DMS79 (cell line): ENCODE data around the gene SPON2.
A peak's percentile ranks its signal among the peaks of the same experiment; 100 is the strongest.

ENCODE experiments used
- DNase-seq: peaks from one replicate; lab custom pipeline; 2025; lab: John Stamatoyannopoulos, UW

Gene SPON2

GRCh38 chr4:1172228-1172851, at the start of gene SPON2:
SPON2 (minus strand) TSS chr4:1172583.
- no peak for DNase-seq

DNA sequence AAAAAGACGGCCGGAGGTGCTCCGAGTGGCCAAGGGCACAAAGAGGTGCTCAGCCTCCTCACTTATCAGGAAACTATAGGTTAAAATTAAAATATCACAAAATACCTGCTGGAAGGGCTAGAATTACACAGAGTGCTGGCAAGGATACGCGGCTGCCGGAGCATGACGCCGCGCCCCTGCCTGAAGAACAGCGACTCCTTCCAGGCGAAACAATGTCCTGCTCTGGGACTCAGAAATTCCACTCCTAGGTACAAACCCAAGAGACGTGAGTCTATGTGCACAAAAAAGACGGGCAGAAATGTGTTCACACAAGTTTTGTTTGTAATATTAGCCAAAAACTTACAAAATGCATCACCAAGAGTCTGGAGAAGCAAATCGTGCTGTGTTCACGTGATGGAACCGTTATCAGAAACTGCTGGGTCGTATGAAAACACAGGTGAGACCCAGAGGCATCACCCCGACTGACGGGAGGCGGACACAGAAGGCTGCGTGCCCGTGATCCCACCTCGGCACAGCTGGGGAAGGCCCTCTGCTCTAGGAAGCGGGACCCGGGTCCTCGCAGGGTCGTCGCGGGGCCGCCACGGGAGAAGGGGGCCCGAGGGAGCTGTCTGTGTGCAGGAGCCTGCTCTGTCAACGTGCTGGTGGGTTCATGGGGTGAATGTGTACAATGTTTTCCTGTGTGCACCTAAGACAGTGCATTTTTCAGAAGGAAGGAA, 48.9 kb upstream of the SPON2 start:
- DNase-seq = no peak

- no peak for DNase-seq
Observed at GRCh38 chr4:1220566-1220965, 48.2 kb upstream of the SPON2 start.

GRCh38 chr4:1219566-1219950, 47.2 kb upstream of the SPON2 start:
- no peak for DNase-seq

DNA sequence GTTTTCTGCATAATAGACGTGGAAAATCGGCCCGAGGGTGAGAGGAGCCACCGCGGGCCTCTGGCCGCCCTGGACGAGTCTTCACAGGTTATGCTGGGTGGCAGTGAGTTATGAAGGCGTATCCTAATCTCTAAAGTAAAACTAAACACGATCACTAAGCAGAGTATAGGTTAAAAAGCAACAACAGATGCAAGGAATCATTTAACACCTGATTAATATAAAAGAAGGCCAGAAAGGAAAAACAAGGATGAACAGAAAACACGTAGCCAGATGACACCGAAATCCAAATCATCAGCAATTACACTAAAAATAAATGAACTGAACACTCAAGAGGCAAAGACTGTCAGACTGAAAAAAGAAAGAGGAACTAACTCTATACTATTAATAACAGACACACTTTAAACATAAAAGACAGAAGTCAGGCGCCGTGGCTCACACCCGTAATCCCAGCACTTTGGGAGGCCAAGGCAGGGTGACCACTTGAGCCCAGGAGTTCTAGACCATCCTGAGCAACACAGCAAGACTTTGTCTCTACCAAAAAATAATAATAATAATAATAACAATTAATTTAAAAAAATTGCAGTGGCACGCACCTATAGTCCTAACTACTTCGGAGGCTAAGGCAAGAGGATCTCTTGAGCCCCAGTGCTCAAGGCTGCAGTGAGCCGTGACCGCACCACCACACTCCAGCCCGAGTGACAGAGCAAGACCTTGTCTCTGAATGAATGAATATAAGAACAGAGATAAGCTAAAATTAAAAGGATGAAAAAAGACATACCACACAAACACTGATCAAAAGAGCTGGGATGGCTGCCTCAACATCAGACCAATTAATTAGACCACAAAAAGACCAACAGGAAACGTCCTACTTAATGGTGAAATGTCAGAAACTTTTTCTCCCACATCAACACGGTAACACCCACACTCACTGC, 46.5 kb upstream of the SPON2 start:
- peak; percentile 0 for DNase-seq

GRCh38 chr4:1217366-1217765, 45.0 kb upstream of the SPON2 start:
- DNase-seq = no peak

DNA sequence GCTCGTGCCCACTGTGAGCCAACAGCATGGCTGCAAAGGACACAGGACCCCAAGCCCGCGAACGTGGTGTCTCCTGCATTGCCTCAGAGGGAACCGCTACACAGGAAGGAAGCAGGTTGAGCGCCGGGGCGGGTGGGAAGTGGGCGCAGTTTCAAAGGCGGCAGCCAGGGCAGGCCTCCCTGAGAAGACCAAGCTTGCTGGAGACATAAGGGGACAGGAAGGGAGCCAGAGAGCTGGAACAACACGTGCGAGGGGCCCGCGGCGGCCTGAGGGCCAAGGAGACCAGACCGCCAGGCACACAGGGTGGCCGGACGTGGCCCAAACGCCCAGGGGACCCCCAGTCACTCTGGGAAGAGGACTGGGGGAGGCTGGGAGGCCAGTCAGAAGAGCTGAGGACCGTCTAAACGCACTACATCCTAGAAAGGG, 44.5 kb upstream of the SPON2 start:
- no peak for DNase-seq

DNA sequence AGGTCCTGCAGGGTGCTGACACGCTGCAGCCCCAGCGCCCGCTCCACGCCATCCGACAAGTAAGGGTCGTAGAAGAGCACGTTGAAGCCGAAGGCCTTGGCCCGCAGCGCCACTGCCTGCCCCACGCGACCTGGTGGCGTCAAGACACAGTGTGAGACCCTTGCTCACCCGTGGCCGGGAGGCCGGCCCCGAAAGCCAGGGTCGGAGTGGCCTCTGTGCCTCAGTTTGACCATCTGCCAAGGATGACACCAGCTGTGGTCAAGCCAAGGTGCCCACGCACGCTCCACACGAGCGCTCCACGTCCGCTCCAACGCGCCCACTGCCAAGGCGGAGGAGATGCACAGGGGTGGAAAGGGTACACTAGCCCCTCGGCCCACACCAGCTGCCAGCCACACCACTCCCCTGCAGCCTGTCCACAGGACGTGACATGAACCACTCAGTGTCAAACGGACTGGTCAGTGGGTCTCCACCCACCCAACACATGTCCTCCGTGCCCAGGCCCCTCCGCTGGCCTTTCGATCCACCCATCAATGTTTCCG, 43.8 kb upstream of the SPON2 start:
- DNase-seq = no peak

GRCh38 chr4:1215141-1216075, 43.0 kb upstream of the SPON2 start:
- no peak for DNase-seq

DNA sequence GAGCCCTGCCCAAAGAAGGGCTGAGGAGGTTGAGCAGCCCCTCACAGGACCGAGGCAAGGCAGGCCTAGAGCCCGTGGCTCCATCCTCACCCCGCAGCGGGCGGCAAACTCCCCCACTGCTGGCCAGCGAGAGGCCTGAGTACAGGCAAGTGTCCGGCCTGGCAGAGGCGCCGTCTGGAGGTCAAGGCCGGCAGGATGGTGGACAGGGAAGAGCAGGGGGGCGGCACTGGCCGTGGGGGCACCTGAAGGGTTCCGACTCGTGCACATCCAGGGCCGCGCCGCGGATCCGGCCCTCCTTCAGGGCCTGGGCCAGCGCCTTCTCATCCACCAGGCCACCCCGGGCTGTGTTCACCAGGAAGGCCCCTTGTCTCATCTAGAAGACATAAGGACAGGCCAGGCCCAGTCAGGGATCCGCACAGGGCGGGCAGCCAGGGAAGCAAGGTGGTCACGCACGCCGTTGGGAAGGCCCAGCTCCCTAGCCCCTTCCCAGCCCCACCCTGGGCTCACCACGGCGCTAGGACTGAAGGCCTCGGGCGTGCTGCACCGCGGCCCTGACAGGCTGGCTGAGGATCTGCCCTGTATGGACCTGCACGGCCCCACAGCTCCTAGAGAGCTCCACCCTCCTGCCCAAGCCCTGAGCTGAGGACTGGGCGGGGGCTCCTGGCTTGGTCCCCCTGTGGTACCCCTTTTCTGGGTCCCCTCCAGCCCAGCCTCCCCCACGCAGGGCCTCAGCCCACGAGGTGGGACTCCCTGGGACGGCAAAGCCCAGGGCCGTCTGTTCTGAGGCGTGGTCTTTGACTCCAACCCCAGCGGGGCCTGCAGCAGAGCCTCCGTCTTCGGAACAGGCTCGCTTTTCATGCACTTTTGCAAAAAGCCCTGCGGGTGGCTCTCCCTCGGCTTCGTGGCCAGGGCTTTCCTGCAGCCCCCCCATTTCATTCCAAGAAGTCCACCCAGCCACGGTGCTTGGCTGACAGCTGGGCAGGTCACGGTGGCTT, 42.0 kb upstream of the SPON2 start:
- DNase-seq = no peak

GRCh38 chr4:1213336-1213995, 41.1 kb upstream of the SPON2 start:
- DNase-seq = no peak

DNA sequence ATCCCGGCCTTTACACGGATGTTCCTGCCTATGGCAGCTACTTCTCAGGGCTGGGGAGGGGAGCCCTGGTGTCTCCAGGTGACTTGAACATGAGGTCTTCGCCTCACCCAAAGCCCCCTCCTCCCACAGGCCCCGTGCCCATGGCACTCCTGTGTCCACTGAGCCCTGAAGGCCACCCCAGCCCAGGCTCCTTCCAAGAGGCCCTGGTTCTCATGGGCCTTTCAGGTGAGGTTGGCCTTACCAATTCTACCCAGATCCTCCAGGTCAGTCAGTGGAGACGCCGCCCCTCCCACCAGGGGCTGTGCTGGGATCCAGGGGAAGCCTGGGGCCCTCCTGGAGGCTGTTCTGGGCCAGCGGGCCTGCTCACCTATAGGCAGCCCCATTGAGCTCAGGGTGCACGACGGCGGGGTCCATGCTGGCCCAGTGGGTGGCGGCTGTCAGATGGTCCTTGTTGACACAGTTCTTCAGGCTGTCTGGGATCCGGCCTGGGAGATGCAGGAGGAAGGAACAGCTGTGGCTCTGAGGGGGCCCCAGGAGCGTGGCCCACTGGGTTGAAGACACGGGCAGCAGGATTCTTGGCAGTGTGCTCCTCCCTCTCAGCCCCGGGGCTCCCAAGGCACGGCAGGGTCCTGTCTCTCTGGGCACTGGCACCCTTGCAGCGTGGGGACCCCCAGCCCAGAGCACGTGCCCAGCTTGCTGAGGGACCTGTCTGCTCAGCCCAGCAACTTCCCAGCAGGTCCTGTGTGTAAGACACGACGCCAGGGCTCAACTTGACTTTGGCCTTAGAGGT, 40.4 kb upstream of the SPON2 start:
- no peak for DNase-seq

GRCh38 chr4:1211891-1212545, 39.6 kb upstream of the SPON2 start:
- DNase-seq = no peak

- DNase-seq = no peak
Observed at GRCh38 chr4:1211371-1211770, 39.0 kb upstream of the SPON2 start.

DNA sequence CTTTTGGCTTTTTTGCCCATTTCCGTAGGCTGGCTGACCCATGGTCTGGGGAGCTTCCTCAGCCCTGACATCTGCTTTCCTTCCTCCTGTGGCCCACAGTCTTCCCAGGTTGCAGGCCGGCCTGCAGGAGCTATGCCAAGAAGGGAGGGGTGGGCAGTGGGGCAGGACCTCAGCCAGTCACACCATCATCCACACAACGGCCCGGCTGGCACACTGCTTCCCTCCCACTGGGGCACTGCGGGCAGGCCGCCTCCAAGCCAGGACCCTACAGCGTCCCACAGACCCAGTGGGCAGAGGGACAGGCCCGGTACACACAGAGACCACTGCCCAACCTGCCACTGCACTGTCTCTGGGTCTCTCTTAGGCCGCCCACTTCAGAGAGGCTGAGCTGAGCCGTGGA, 38.6 kb upstream of the SPON2 start:
- DNase-seq = no peak

DNA sequence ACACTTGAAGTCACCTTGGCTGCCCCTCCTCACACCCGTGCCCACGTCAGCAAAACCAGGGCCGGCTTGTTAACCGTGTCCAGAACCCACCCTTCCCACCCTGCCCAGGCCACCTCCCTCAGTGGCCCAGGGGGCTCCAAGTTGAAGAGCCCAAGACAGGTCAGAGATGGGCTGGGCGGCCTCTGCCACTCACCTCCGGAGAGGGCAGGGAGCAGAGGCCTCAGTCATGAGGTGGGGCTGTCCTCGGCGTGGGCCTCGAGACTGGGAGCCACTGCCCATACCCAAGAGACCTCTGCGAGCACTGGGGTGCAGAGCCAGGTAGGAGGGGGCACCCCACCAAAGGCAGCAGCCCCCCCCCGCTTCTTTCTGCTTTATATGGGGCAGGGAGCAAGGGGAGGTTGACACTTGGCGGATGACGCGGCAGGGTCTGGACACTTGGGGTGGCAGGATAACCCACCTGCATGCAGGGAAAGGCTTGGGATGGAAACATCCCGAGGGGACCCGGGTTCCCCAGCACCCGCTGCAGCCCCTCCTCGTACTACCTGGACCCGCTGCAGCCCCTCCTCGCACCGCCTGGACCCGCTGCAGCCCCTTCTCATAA, 38.0 kb upstream of the SPON2 start:
- no peak for DNase-seq

- DNase-seq = no peak
Observed at GRCh38 chr4:1209821-1210220, 37.4 kb upstream of the SPON2 start.
